Measurements from ENCODE around the gene TSPAN10. TPM values are rescaled to one million over a fixed set of nuclear protein-coding genes. Genes with fewer than 3 reads are reported as not detected.

Gene TSPAN10
- total and polyA plus RNA-seq, 2 of the 8 experiments (the other 6 are each of a cell fraction or from before 2014, with no cell fraction given): 0.99 to 1.1 TPM

GRCh38 chr17:81589612-81590011, 47.4 kb upstream of the TSPAN10 start (continued):
- TF ChIP-seq CEBPB (IDR thresholded peaks at IDR 0.05; ENCODE audit: low read depth, low read length) (no peak), PHF8 (conservative IDR thresholded peaks at IDR 0.05; ENCODE audit: low read depth, low read length) (no peak)

Data from H1 (cell line).